Fibroblast of mammary gland (primary cell): ENCODE measurements around the gene RASSF4.

Experiments used
- DNase-seq: peaks from one replicate; pipeline ENCODE4 v3.0.0-alpha.2; 2010; ENCODE audit warnings: low read depth
- H3K4me3 ChIP-seq: 2 replicates; pipeline ENCODE4 v1.5.1; 2011; ENCODE audit warnings: low read depth, mild to moderate bottlenecking, low read length, moderate library complexity; ENCODE audit not compliant: control insufficient read depth
- CTCF ChIP-seq: conservative IDR thresholded peaks from 2 replicates; pipeline ENCODE4 v1.5.1; 2011; ENCODE audit warnings: low read depth, low read length, inconsistent platforms; ENCODE audit not compliant: control insufficient read depth, insufficient read depth

Gene RASSF4

GRCh38 chr10:44990302-44990655 lies 30.7 kb downstream of the RASSF4 start:
- no peak overlapping the region for H3K4me3 ChIP-seq
- TF ChIP-seq CTCF: no peak
- no peak for DNase-seq

GRCh38 chr10:44990965-44991364 lies 31.4 kb downstream of the RASSF4 start:
- no peak for TF ChIP-seq CTCF
- DNase-seq: no peak
- no peak overlapping the region for H3K4me3 ChIP-seq

GRCh38 chr10:44991571-44991970 lies 32.0 kb downstream of the RASSF4 start:
- TF ChIP-seq CTCF: no peak
- H3K4me3 ChIP-seq: no peak overlapping the region
- no peak for DNase-seq

GRCh38 chr10:44992070-44992731 lies 32.6 kb downstream of the RASSF4 start:
- no peak for DNase-seq
- TF ChIP-seq CTCF: no peak
- H3K4me3 ChIP-seq: no peak overlapping the region

- H3K4me3 ChIP-seq: no peak overlapping the region
- TF ChIP-seq CTCF: no peak
- DNase-seq: no peak
These were observed 33.2 kb downstream of the RASSF4 start for GRCh38 chr10:44992732-44993225.

- TF ChIP-seq CTCF: no peak
- no peak overlapping the region for H3K4me3 ChIP-seq
- DNase-seq: no peak
These were observed 33.8 kb downstream of the RASSF4 start for GRCh38 chr10:44993226-44993921.
